ENCODE data around the gene SPRR2F.

SPRR2F gene

DNA sequence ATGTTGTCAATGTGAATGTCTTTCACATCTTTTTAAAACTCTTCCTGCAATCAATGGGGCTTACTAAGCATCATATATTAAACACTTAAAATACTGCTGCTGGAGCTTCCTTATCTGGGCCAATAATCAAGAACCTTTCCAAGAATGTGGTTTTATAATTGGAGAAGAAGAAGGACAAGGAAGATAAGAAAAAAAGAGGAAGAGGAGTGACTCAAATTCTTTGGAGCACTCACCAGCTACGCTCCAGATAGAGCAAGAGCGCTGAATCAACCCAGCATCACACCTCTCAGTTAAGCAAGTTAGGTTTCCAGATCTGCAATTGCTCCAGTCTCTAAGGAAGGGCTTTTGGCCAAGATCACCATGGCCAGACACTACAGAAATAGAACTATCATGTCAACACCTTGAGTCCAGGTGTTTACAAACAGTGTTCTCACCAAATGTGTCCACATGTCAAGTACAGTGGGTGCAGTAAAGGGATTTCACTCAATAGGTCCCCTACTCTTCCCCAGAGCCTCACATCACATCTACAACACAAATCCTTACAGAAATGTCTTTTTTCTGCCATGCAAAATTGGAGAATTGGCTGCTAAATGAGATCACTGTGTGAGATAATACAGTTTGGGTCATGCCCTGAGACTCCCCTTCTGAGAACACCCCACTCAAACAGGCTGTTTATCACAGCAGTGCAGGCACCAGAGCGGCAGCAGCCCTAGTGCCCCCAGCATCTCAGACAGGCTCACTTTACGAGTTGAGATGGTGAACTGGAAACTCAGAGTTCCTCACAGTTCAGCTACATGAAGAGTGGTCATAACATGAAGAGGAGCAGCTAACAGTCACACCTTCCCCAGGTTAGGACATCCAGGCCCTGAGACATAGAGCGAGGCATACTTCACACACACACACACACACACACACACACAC is 40.2 kb downstream of the SPRR2F start:
- no peak for DNase-seq

GRCh38 chr1:153071511-153071910 is 41.8 kb downstream of the SPRR2F start, which contains the start of gene SPRR2B:
Gene SPRR2B, minus strand, starts transcription at chr1:153071611. Its CDS starts 772 bp downstream, at chr1:153070839.
- DNase-seq: no peak

- DNase-seq: no peak
Measured at GRCh38 chr1:153070243-153070642, 43.1 kb downstream of the SPRR2F start.
